Activated T-helper 9 cell treated with anti-CD3 and anti-CD28 coated beads, Interleukin-2, amount 50 U/mL, for 16 hours (primary cell): Measurements from ENCODE around the gene MMP24OS.

Source experiments
- DNase-seq: peaks from one replicate; pipeline ENCODE4 v3.0.0-alpha.2; 2020; ENCODE audit warnings: low read depth

MMP24OS gene

GRCh38 chr20:35306931-35307517, 29.1 kb upstream of the MMP24OS start:
- no peak for DNase-seq

DNA sequence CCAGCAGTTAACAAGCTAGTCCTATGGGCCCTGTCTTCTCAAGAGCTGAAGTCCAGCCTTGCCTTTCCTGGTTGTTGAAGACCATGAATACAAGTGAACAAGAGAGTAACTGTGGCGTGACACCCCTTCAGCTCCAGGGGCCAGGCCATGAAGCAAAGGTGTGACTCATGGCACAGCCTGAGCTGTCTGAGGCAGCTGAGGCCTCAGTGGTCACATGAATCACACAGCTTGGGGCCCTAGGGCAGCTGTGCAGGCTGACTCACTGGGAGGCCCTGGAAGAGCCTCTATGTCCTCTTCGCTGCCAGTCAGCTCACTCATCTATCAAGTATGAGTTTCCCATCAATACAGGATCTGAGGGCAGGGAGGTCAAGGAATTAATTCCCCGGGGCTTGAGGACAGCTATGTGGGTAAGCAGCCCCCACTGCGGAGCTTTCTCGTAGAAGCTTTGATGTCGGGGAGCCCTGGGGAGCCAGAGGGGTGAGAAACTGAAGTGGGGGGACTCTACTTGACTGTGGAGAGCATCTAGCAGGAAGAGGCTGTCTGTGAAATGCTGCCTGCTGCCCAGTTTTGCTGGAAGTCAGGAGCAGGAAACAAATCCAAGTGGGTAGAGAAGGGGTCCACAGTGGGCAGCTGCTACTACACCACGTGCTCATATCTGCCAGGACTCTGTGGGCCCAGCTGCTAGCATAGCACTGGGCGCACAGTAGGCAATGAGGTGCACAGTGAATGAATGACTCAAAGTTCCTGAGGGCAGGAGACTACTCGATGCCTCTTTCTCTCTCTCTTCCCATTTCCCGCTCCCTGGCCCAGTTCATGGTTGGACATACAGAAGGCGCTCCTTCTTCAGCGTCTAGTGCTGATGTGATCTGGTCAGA, 28.0 kb upstream of the MMP24OS start:
- peak; percentile 62 for DNase-seq

DNA sequence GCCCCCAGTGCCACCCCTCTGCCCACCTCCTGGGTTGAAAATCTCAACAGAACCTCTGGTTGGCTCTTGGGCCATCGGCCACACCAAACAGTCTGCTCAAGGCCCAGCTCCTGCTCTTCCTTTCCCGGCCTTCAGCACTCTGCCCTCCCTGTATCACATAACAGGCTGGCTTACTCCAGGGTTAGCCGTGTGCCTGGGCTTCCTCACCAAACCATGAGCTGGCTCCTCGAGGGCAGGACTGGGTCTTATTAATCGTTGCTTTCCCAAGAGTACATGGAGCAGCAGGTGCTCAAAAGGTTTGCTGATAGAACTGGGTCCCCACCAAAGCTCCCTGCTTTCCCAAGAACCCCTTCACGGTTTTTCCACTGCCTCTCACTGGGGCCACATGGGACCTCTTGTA, 27.0 kb upstream of the MMP24OS start:
- no peak for DNase-seq

GRCh38 chr20:35303735-35304491, 26.0 kb upstream of the MMP24OS start:
- DNase-seq: peak; percentile 69

DNA sequence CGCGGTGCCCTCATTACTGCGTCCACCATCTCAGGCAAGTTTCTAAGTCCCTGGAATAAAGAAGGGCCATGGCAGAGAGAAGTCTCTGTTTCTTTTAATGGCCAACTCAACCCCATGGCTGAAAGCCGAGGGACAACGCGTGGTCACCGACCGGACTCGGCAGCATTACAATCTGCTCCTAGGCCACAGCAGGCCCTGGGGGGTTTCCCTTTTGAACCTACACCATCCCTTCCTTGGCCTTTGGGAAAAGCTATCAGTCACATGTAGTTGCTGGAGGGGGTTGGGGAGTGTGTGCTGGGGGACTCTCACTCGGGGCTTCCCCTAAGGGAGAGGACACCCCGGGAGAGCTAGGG, 25.4 kb upstream of the MMP24OS start:
- DNase-seq: no peak

GRCh38 chr20:35302421-35303335, 24.8 kb upstream of the MMP24OS start:
- DNase-seq: no peak

- DNase-seq: no peak
These were observed 23.5 kb upstream of the MMP24OS start for GRCh38 chr20:35301426-35301825.

DNA sequence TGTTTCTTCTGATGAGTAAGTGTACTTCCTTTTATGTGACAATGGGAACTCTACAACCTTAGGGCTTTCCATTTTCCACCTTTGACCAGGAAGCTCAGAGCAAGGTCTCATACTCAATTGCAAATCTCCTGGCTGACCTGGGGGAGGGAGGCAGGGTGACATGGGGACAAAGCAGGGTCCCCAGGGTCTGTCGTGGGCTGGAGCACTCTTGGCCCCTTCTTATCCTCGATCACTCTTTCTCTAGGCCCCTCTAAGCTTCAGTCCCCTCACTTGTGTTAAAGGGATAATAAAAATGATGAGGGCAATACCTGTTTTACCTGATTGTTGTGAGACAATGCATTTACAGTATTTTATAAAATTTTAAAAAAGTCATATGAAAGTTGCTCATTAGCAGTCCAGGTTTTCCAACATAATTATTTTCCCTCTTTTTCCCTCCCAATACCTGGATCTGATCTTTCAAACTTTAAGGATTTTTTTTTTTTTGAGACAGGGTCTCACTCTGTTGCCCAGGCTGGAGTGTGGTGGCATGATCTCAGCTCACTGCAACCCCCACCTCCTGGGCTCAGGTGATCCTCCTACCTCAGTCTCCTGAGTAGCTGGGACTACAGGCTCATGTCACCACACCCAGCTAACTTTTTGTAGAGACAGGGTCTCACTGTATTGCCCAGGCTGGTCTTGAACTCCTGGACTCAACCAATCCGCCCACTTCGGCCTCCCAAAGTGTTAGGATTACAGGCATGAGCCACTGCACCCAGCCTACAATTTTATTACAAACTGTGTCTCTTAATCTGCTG, 22.7 kb upstream of the MMP24OS start:
- no peak for DNase-seq

DNA sequence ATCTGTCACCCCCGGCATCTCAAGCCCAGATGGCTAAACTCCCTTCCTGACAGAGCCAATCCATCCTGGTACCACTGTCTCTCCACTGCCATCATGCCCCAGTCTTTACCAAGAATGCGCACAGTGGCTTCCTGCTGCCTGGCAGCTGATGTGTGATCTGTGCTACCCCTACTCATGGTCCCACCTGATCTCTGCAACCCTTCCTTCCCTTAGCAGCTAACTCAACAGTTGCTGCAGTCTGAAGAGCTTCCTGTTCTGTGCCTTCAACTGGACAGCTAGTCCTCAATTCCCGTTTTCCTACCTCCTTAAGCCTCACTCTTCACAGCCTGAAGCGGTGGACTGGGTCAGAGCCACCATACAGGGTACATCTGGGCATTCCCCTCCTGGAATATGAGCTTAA, 21.9 kb upstream of the MMP24OS start:
- DNase-seq: no peak

- no peak for DNase-seq
These were observed 20.3 kb upstream of the MMP24OS start for GRCh38 chr20:35298264-35298663.

DNA sequence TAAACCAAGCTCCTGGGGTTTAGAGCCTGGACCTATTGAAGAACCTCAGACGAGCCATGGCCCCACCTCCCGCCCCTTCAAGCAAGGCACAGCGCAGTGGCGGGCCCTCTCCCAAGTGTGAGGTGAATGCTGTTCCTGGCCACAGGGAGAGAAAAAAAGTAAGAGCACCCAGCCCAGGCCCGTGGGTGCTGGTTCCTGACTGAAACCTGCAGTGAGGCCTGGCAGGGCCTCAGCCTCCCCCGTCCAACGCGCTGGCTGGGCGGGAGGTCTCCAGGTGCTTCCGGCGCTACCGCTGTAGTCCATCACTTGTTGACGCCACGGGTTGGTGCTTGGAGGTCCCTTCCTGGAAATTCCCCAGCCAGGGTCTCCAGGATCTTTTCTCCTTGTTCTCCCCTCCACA, 19.8 kb upstream of the MMP24OS start:
- DNase-seq: no peak

GRCh38 chr20:35297155-35297554, 19.2 kb upstream of the MMP24OS start:
- DNase-seq: no peak

GRCh38 chr20:35296101-35296554, 18.2 kb upstream of the MMP24OS start:
- no peak for DNase-seq

DNA sequence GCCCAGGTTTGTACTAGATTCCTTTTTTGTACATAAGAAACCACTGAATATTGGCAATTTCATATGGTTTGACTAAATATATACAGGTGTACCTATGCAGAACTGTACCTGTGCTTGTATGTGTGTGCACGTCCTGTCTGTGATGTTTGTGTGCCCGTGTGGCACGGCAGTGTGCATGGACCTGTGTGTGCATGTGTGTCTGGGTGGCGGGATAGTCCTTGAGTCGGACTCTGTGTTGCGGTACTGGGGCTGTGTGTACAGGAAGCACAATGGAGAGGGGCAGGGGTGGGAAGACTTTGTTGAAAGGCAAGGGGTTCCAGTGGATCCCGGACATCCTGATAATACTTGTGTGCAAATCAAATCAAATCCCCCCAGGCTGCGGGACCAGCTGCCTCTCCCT, 17.8 kb upstream of the MMP24OS start:
- no peak for DNase-seq

DNA sequence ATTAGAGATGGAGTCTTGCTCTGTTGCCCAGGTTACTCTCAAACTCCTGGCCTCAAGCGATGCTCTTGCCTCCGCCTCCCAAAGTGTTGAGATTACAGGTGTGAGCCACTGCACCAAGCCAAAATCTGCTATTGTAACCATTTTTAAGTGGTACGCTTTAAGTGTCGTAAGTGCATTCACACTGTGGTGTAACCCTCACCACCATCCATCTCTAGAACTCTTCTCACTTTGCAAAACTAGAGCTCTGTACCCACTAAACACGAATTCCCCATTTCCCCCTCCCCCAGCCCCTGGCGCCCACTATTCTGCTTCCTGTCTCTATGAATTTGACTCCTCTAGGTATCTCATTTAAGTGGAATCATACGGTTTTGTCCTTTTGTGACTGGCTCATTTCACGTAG, 17.1 kb upstream of the MMP24OS start:
- no peak for DNase-seq

DNA sequence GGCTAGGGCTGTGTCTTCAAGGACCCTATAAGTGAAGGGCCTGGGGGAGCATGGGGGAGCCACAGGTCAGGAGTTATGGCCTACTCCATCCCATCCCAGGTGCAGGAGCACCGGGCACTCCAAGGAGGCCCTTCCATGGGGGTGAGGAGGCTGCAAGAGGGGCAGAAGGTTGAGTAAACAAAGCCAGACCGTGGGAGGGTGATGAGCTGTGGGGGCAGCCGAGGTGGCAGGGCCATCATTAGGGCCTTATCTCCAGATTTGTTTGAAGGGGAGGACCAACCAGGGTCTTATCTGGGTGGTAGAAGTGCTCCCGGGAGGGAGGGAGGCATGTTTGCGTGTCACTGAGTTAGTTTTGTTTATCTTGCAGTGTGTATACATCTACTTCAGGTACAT, 16.4 kb upstream of the MMP24OS start:
- DNase-seq: no peak

DNA sequence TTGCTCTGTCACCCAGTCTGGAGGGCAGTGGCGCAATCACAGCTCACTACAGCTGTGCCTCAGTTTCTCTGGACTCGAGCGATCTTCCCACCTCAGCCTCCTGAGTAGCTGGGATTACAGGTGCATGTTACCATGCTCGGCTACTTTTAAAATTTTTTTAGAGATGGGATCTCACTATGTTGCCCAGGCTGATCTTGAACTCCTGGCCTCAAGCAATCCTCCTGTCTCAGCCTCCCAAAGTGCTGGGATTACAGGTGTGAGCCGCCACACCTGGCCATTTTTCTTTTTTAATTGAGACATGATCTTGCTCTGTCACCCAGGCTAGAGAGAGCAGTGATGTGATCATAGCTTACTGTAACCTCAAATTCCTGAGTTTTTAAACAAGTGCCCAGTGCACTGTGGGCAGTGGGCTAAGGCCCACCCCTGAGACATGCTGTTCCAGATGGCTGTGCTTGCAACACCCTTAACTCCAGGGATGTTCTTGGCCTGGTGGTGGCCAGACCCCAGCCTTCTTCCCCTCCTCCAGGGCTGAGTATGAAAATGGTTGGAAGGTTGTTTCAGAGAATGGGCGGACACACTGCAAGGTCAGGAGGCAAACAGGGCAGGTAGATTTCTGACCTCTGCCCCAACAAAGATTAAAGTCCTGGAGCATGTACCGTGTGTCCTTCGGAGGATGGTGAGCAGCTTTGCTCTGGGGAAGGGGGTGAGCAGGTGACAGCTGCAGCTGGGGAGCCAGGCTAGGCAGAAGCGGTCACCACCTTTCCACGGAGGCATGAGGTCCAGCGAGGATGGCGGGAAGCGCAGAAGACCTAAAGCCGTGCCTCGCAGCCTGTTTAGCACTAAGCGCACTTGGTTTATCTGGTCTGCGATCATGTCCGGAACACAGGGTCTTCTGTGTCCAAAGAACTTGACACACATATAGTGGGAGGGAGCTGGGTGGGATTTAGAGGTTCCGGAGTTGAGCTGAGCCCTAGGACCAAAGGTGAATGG, 15.7 kb upstream of the MMP24OS start:
- DNase-seq: no peak

GRCh38 chr20:35292504-35293285, 14.8 kb upstream of the MMP24OS start:
- no peak for DNase-seq
